T follicular helper cell (primary cell): ENCODE results near the gene HSPA12B.

Experiments used
- DNase-seq: peaks from one replicate; pipeline ENCODE4 v3.0.0-alpha.2; 2020; ENCODE audit warnings: low read depth

The HSPA12B gene

GRCh38 chr20:3767110-3767426 is 34.6 kb downstream of the HSPA12B start:
- DNase-seq: no peak

DNA sequence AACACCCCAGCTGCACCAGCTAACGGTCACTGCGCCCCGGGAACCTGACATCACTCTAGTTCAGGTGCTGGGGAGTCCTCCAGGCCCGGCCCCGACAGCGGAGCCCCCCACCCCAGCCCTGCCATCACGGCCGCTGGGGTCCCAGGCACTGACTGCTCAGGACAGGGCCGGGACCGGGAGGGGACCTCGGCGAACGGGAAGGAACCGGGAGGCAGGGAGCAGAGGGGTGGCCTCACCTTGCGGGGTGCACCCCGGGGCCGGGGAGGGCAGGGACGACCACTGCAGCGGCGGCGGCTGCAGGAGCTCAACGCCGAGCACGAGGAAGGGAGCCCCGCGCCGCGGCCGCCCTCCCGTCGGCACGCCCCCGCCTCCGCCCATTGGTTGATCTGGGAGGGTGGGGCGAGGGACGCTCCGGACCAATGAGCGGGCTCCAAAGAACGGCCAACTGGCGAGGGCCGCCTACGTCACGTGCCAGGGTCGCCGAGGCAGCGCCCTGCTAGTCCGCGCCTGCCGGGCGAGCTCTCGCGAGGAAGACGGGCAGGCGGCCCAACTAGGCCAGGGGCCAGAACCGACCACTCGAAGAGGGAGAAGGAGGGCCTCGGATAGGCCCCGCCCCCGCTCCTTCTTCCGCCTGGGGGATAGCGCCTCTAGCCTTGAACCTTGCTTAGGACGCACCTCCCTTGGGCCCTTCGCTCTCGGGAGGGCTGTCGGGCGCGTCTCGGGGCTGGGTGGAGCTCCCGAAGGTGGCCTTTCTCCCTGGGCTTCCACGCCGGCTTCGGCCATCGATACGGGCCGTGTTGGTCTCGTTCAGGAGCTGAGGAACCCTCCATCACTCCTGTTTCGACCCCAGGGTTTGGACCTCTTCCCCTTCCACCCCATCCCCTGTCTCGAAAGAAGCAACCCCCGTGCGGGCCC is 35.2 kb downstream of the HSPA12B start, which contains the start of gene ADISSP:
Gene ADISSP (minus strand): TSS at position 327 of the 915 bp plus-strand sequence. CDS start 7,653 bp downstream, outside the sequence.
- DNase-seq: peak; percentile 94

DNA sequence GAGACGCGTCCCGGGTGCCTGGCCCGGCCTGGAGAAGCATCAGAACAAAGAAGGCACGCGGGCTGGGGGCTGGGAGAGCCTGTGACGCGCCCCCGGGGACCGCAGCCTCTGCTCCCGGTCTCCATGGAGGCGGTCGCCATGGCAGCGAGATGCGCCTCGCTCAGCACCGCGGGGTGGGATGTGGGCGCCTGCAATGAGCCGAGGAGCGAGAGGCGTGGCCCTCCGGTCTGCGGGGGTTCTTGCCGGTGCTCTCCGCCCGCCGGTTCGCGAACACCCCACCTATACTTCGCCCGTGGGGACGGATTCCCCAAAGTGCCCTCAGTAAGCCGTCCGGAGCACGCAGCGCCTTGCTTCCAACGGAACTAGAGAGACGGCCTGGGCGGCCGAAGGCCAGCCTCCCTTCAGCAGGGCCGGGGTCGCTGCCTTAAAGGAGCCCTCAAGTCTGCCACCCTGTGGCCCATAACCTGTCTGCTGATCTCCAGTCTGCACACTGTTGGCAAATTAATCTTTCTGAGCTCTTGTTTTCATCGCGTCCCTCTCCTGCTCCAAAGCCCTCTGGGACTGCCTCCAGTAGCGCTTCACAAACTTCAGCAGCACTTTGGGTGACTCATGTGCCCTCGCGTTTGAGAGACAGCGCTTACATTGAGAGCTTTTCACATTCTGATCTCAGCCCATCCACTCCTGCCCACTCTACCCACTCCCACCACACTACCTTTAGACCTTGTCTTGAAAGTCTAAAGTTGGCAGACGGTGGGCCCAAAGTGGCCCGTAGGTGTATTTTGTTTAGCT is 36.1 kb downstream of the HSPA12B start:
- peak; percentile 86 for DNase-seq

DNA sequence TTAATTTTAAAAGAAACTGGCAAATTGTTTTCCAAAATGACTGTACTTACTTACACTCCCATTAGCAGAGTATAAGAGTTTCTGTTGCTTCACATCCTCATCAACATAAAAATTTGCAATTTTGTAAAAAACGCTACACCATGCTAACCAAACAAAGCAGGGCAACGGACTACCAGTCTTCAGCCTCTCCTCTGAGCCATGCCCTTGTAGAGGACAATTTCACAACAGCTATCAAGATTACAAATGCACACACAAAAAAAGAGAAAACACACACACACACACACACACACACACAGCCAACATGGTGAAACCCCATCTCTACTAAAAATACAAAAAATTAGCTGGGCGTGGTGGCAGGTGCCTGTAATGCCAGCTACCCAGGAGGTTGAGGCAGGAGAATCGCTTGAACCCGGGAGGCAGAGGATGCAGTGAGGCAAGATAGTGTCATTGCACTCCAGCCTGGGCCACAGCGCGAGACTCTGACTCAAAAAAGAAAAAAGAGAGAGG is 39.1 kb downstream of the HSPA12B start:
- DNase-seq: no peak

DNA sequence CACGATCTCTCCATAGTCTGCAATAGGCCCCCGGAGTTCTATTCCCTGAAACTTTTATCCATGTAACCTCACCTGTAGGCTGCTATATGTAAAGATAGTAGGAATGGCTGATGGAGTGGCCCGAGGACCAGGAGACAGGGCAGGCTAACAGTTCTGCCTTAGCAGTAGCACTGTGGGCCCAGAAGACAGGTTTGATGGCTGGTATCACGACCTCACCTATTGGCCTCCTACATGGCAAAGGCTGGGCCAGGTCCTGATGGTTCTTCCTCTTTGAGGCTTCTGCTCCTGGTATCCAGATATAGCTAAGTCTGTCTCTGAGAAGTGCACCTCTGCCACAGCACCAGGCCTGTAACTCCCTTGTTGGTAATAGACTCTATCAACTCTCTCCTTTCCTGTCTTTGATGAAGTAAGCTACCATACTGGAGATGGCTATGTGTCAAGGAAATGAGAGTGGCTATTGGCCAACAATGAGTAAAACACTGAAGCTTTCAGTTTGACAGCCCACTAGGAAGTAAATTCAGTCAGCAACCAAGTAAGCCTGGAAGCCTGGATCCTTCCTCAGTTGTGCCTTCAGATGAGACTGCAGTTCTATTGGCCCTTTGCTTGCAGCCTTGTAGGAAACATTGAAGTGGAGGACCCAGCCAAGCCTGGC is 43.1 kb downstream of the HSPA12B start:
- DNase-seq: no peak

- no peak for DNase-seq
These were observed 44.9 kb downstream of the HSPA12B start for GRCh38 chr20:3777381-3777715.

DNA sequence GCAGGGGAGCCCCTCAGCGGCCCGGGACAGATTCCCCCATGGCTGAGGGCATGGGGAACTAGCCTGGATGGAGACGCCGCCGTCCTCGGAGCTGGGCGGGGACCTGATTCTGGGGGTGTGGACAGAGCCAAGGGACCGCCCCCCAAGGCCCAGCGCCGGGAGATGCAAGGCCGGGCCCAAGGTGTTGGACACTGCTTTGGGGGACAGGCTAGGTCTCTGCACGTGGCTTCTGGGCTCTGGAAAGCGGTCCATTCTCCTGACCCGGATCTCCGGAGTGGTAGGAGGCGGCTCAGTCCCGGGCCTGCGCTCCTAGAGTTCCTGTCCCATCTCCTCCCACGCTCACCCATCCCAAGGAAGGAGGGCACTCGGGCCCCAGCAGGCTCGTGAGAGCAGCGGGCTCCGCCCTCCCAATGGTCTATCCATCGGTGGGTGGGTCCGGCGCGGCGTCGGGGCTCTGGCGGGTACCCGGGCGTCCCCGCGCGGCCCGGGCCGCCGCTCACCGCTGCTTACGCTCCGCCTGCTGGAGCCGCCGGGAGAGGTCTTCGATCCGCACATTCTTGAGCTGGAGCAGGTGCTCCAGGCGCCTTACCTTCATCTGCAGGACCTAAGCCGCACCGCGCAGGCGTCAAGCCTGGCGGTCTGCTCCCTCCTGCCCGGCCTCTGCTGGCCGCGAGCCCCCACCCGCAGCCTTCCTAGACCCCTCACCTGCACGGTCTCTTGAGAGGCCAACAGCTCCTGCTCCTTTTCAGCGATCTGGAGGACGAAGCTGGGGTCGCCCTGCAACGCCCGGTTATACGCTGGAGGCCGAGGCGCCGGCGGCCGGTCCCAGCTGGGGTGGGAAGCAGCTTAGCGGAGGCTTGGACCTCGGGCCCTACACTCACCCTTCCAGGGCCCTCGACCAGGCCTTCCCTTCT is 45.5 kb downstream of the HSPA12B start:
- DNase-seq: no peak

- DNase-seq: no peak
These were observed 46.5 kb downstream of the HSPA12B start for GRCh38 chr20:3778976-3779375.

DNA sequence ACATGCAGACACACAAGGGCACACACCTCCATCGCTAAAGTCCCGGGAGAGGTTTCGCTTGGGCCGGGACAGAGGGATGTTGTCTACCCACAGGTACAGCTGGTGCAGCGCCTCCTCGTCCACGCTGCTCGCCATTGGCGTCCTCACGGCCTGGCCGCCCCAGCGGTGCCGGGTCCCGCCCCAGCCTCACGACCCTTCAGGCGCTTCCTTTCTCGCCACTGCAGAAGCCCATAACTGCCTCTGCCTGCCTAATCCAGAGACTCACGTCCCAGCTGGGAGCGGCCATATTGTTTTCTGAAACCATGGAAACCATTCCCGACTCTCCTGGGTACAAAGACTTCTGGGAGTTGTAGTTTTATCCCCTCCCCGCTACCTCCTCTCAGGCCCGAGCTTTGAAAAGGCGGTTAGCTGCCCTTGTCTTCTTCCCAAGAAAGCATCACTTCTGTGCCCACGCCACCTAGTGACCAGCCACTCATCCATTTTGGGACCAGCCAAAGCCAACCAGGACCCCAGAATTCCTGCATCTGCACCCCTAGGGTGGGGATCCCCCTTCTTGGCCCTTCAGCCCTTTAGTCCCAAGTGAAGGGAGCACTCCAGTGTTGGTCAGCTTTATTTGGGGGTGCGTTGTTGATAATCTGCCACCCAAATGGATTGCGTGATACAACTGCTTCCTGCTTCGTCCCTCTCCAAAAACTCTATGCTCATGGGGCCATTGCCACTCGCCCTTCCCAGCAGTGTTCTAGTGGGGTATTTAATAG is 48.8 kb downstream of the HSPA12B start, which contains the start of gene SPEF1:
Gene SPEF1 (minus strand): TSS at position 296 of the 758 bp plus-strand sequence. CDS start 161 bp downstream, at position 135.
- DNase-seq: no peak

DNA sequence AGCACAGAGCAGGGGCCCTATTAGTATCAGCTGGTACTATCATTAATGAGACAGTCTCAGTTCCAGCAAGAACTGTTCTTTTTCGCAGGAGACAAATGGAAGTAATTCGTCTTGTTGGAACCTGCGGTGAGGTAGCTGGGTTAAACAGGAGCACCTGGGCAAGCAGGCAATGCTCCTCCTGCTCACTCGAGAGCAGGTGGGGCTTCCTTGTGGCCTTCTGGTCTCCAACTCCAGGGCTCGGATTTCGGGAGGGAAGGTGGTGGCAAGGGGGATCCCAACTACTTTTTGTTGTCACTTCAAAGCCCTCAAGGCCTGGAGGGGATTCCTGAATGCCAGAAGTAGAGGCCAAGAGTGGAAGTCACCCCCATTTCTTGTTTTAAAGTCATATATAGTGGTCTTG is 50.1 kb downstream of the HSPA12B start:
- no peak for DNase-seq

- no peak for DNase-seq
These were observed 50.6 kb downstream of the HSPA12B start for GRCh38 chr20:3783068-3783489.

DNA sequence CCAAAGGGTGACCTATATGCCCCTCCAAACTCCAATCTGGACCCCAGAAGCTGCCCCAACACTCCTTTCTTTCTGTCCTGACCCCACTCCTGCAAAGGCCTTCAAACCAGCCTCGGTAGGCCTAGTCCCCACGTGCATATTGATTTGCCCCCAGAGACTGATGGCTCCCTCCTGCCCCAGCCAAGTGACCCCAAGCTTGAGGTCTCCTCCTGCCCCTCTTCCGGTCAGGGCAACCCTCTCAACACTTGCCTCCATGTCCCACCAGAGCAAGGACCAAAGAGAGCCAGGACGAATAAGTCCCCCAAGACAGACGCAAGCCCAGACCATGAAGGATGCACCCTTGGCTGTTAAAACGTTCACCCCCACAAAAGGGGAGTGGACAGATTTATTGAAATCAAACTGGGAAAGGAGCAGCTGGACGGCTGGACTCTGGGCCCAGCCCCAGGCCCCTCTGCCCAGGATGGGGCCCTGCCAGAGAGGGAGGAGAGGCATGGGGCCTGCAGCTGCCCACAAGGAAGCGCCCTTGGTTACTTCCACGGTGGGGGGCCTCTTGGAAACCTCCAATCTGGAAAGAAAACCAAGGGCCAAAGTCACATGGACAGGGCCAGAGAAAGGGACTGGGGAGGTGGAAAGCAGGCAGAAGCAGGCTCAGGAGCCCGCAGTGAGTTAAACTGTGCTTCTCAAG is 51.2 kb downstream of the HSPA12B start:
- no peak for DNase-seq

DNA sequence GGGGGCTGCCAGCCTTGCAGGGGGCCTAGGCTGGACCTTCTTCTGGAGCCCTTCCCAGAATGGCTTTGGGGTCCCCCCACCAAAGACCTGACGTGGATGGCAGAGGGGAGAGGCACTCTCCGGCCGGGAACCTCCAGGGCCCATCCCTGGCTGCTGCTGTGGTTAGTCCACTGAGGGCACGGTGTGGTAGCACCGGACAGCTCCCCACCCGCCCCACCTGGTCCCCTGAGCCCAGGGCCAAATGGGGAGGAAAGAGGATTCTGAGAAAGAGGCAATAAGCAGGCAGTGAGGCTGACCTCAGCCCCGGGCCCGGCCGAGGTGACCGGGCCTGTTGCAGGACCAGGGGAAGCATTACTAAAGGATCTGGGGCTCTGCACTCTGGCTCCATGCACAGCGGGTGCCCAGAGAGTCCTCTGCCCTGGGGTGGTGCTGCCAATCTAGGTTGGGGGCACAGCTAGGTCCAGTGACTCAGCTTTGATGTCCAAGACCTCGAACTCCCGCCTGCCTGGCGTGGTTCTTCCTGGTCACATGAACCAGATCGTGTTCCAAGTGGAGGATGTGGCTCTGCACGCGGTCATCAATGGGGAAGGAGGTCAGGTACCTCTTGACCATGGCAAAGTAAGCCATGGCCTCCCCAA is 51.9 kb downstream of the HSPA12B start:
- no peak for DNase-seq

DNA sequence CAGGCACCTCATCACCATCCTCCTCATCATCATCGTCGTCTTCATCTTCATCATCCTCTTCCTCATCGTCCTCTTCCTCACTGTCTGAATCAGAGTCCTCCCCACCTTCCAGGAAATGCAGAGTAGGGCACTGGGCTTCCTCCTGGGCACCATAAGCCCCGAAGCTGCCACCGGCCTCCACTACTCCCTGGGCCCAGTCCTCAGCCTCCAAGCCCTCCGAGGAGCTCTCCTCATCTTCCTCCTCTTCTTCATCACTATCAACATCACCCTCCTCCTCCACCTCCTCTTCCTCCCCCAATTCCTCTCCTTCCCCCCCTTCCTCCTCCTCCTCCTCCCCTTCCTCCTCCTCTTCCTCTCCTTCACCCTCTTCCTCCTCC is 52.4 kb downstream of the HSPA12B start:
- DNase-seq: no peak

GRCh38 chr20:3785240-3786125 is 53.0 kb downstream of the HSPA12B start:
- no peak for DNase-seq

DNA sequence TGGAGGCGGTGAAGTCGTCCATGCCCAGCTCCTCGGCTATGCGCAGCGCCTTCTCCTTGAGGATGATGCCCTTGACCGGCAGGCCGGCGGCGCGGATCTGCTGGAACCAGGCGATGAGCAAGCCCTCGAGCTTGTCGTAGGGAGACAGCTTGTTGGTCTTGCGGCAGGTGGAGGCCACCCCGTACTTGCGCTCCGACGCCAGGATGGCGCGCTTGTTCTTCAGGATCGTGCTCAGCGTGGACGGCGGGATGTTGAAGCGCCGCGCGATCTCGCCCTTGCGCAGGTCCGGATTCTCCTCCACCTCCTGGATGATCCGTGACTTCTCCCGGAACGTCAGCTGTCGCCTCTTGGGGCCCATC is 53.6 kb downstream of the HSPA12B start:
- no peak for DNase-seq

DNA sequence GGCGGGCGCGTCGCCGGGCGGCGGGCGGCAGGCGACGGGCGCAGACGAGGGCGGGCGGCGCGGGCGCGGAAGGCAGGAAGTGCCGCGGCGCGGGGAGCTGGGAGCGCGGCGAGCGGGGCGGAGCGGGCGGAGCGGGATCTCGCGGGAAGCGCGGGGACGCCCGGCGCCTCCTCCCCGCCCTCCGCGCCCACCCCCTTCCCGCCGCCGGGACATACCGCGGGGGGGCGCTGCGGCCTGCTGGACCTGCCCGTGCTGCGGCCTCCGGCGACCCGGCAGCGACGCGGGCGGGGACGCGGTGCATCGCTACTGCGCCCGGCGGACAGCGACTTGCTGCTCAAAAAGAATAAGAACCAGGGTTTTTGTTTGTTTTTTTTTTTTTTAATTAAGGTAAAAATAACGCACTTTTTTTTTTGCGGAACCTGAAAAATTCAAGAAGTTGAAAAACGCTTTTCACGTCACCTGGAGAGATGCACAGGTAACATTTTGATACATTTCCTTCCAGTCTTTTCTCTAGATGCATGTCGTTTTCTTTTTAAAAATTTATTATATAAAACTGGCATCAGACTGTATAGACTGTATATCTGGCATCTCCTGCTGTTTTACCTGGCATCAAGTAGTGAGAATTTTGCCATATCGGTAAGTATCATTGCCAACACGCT is 54.3 kb downstream of the HSPA12B start, which contains the start of gene CENPB:
Gene CENPB (minus strand): TSS at position 76 of the 659 bp plus-strand sequence. CDS start 257 bp downstream, outside the sequence.
- DNase-seq: peak; percentile 84
